ENCODE measurements around the gene ETV3L. TPM values are rescaled to one million over a fixed set of nuclear protein-coding genes. Genes with fewer than 3 reads are reported as not detected.

ETV3L gene
- total and polyA plus RNA-seq, 10 donors: not detected

DNA sequence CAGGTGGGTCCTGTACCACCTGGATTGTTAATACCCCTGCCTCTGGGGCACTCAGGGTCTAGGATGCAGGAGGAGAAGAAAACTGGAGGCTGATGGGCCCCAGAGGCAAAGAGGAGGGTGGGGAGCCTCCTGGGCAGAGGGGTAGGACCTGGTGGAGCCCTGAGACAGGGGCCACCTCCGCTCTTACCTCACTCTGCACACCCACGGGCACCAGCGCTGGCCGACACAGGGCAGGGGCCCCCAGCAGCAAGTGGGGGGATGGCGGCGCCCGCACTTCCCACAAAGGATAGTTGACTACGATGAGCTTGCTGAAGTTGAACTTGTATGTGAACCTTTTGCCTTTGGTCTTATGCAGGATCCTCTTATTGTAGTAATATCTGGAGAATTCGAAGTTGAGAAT lies 1.1 kb downstream of the ETV3L start:
- 81 to 95% (median 90%) methylated on average over 9 of the region's 9 CpGs for WGBS, 5 donors
- intact Hi-C loops (cut with DNase I; ENCODE audit: low total_unique reads): no loop called here
- Histone ChIP-seq H3K4me1 (peaks cover 0 to 8% (median 0%) of the 10 kb centered on the region in 6 donors), H3K4me3 (no peak overlapping the region), H3K9me3 (no peaks in the 10 kb centered on the region), H3K27ac (no peak overlapping the region), H3K27me3 (replicated peaks in 1 of 7) (peaks cover 0 to 4% (median 0%) of the 10 kb centered on the region in 7 donors), H3K36me3 (no peaks in the 10 kb centered on the region)
- peak; percentile 60 for DNase-seq
- TF ChIP-seq POLR2A (IDR thresholded peaks at IDR 0.05) (no peak), POLR2AphosphoS5 (IDR thresholded peaks at IDR 0.05) (no peak), CTCF (IDR thresholded peaks at IDR 0.05 in 8 of 11, conservative IDR thresholded peaks at IDR 0.05 in 3 of 11) (no peak)

DNA sequence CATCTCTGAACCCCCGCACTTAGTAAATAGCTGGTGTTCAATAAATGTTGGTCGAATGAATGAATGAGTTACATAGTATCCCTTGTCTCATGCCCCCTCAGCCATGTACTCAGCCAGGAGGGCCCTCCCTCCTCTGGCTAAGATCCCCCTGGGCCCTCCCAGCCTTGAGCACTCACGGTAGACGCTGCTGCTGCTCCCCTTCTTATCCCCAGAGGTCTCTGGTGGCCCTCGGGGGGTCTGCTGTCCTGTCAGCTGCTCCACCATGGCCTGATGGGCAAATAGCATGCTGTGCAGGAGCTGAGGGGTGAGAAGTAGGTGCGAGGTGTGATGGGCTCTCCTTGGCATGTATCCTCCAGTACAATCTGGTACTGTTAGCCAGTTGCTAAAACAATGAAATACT lies 1.9 kb downstream of the ETV3L start:
- intact Hi-C loops (cut with DNase I; ENCODE audit: low total_unique reads): no loop called here
- Histone ChIP-seq H3K4me1 (peaks cover 0 to 8% (median 0%) of the 10 kb centered on the region in 6 donors), H3K9me3 (no peaks in the 10 kb centered on the region), H3K4me3 (no peak overlapping the region), H3K27me3 (replicated peaks in 1 of 7) (peaks cover 0 to 4% (median 0%) of the 10 kb centered on the region in 7 donors), H3K27ac (no peak overlapping the region), H3K36me3 (no peaks in the 10 kb centered on the region)
- 79 to 91% (median 86%) methylated on average over 6 of the region's 6 CpGs for WGBS, 5 donors
- no peak for TF ChIP-seq POLR2AphosphoS5 (IDR thresholded peaks at IDR 0.05)
- no peak for TF ChIP-seq POLR2A (IDR thresholded peaks at IDR 0.05)
- TF ChIP-seq CTCF (IDR thresholded peaks at IDR 0.05 in 8 of 11, conservative IDR thresholded peaks at IDR 0.05 in 3 of 11): no peak
- DNase-seq: peak; percentile 22

- intact Hi-C loops (cut with DNase I; ENCODE audit: low total_unique reads): no loop called here
- Histone ChIP-seq H3K4me1 (peaks cover 0 to 8% (median 0%) of the 10 kb centered on the region in 6 donors), H3K9me3 (no peaks in the 10 kb centered on the region), H3K4me3 (no peak overlapping the region), H3K27ac (no peak overlapping the region), H3K27me3 (replicated peaks in 1 of 7) (no peaks in the 10 kb centered on the region), H3K36me3 (no peaks in the 10 kb centered on the region)
- WGBS, 5 donors: 79 to 94% (median 83%) methylated on average over 6 of the region's 6 CpGs
- DNase-seq: no peak
- no peak for TF ChIP-seq POLR2A (IDR thresholded peaks at IDR 0.05)
- TF ChIP-seq CTCF (IDR thresholded peaks at IDR 0.05 in 8 of 11, conservative IDR thresholded peaks at IDR 0.05 in 3 of 11): no peak
- no peak for TF ChIP-seq POLR2AphosphoS5 (IDR thresholded peaks at IDR 0.05)
Measured at GRCh38 chr1:157096881-157097280, 2.7 kb downstream of the ETV3L start.

GRCh38 chr1:157095551-157095950 lies 4.1 kb downstream of the ETV3L start:
- H3K36me3 ChIP-seq: no peaks in the 10 kb centered on the region
- intact Hi-C loops (cut with DNase I; ENCODE audit: low total_unique reads): no loop called here
- no peak for TF ChIP-seq POLR2A (IDR thresholded peaks at IDR 0.05)
- TF ChIP-seq CTCF (IDR thresholded peaks at IDR 0.05 in 8 of 11, conservative IDR thresholded peaks at IDR 0.05 in 3 of 11): no peak
- no peak for TF ChIP-seq POLR2AphosphoS5 (IDR thresholded peaks at IDR 0.05)
- no peak overlapping the region for H3K4me3 ChIP-seq
- 81 to 97% (median 87%) methylated on average over 2 of the region's 2 CpGs for WGBS, 5 donors
- no peak for DNase-seq
- H3K27me3 ChIP-seq (replicated peaks in 1 of 7): peaks cover 0 to 6% (median 0%) of the 10 kb centered on the region in 7 donors
- H3K27ac ChIP-seq: no peak overlapping the region
- peaks cover 0 to 11% (median 1%) of the 10 kb centered on the region in 6 donors for H3K4me1 ChIP-seq
- no peaks in the 10 kb centered on the region for H3K9me3 ChIP-seq

All from spleen (tissue), 11 donors.